Mesothelial cell of epicardium (in vitro differentiated cells): ENCODE measurements around the gene ZNF366. TPM values are rescaled to one million over a fixed set of nuclear protein-coding genes. Genes with fewer than 3 reads are reported as not detected.

Experiments used
- DNase-seq, 2 experiments: peaks; one replicate each; pipeline ENCODE4 v3.0.0; 2021; ENCODE audit warnings: low spot score in 2 of 2; ENCODE audit not compliant: unreplicated experiment in 2 of 2
- H3K27ac Mint-ChIP-seq: 2 replicates; pipeline ENCODE4 v1.8.0; 2021; ENCODE audit warnings: mixed read lengths
- H3K27me3 Mint-ChIP-seq: 2 replicates; pipeline ENCODE4 v1.8.0; 2021; ENCODE audit warnings: low read depth, mixed read lengths
- H3K36me3 Mint-ChIP-seq: 2 replicates; pipeline ENCODE4 v1.8.0; 2021; ENCODE audit warnings: mixed read lengths
- H3K4me1 Mint-ChIP-seq: 2 replicates; pipeline ENCODE4 v1.8.0; 2021; ENCODE audit warnings: mixed read lengths
- H3K4me3 Mint-ChIP-seq: 2 replicates; pipeline ENCODE4 v1.8.0; 2021; ENCODE audit warnings: mild to moderate bottlenecking, moderate library complexity, mixed read lengths
- H3K9me3 Mint-ChIP-seq: 2 replicates; pipeline ENCODE4 v1.8.0; 2021; ENCODE audit warnings: mixed read lengths
- total RNA-seq: library from RNA; stranded (reverse); gene quantifications from 3 replicates; pipeline ENCODE4 v1.2.1, GENCODE V29; 2021
- TF ChIP-seq, protein P1 (sequence below): fragments of 200-600 bp; sonication (generic); IDR thresholded peaks from one replicate; pipeline ENCODE4 v1.5.0; 2021; ENCODE audit warnings: antibody characterized with exemption; ENCODE audit not compliant: unreplicated experiment

The ZNF366 gene
- total RNA-seq, 1 donor from 2014 or later = not detected

DNA sequence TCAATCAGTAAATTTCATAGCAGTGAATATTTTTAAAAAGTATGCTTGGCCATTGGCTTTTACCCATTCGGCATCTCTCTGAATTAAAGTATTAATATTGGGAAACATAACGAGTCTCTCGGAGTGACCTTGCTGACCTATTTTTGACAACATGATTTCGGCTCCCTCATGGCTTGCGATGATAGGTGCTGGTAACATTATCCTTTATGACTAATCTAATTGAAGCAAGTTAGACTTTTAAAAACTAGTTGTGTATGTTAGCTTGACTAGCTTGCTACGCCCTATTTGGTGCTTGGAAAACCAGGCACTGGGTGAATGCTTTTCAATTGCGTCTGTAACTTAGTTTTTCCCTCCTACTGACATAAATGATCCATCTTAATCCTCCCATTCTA is 1.1 kb downstream of the ZNF366 start:
- TF ChIP-seq, protein P1, sequence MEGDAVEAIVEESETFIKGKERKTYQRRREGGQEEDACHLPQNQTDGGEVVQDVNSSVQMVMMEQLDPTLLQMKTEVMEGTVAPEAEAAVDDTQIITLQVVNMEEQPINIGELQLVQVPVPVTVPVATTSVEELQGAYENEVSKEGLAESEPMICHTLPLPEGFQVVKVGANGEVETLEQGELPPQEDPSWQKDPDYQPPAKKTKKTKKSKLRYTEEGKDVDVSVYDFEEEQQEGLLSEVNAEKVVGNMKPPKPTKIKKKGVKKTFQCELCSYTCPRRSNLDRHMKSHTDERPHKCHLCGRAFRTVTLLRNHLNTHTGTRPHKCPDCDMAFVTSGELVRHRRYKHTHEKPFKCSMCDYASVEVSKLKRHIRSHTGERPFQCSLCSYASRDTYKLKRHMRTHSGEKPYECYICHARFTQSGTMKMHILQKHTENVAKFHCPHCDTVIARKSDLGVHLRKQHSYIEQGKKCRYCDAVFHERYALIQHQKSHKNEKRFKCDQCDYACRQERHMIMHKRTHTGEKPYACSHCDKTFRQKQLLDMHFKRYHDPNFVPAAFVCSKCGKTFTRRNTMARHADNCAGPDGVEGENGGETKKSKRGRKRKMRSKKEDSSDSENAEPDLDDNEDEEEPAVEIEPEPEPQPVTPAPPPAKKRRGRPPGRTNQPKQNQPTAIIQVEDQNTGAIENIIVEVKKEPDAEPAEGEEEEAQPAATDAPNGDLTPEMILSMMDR = no peak
- Mint-ChIP-seq H3K36me3 (no peaks in the 10 kb centered on the region), H3K27me3 (no peaks in the 10 kb centered on the region), H3K4me3 (no peak overlapping the region), H3K9me3 (no peaks in the 10 kb centered on the region), H3K4me1 (peaks cover 18% of the 10 kb centered on the region), H3K27ac (no peak overlapping the region)
- no peak for DNase-seq

DNA sequence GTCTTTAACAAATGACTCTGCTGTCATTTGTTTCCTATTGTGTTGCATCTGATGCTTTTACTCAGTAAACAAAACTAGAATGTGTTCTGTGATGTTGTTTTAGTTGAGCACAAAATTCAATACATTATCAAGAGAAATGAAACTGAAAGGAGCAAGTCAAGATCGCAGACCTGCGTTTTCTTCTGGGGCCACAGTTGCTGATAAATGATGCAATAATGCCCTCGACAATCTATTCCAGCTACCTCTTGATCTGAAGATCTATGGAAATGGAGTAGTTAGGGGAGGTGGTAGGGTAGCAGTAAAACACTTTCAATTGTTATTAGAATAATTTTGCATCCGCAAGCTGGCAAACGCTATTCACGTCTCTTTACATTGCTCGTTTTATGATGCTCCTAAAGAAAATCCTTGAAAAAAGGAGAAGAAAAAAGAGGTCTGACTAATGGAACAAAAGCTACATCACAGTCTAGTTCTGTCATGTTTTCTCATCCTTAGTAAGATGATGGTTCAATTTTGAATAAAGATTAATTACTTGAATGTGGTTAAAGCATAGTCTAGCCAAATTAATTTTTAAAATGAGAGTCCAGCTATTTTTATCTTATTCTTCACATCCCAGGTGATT is 1.6 kb downstream of the ZNF366 start:
- Mint-ChIP-seq H3K9me3 (no peaks in the 10 kb centered on the region), H3K27ac (no peak overlapping the region), H3K4me1 (peaks cover 17% of the 10 kb centered on the region), H3K4me3 (no peak overlapping the region), H3K27me3 (no peaks in the 10 kb centered on the region), H3K36me3 (no peaks in the 10 kb centered on the region)
- no peak for DNase-seq
- TF ChIP-seq, protein P1 = no peak

DNA sequence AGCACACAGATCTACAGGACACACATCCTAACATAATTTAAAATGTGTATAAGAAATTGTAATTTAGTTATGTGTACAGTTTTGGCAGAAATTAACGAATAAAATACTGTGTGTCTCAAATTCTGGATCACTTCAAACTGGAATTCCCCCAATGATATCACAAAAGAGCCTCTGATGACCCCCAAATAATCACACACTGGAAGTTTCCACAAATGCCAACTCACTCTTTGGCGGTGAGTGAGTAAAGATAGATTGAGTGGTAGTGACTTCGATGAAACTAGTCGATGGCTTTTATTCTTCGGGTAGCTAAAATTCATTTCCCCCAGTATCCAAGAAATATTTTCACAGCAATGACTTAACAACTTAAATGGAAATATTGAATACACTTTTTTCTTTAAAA is 2.2 kb downstream of the ZNF366 start:
- no peak overlapping the region for H3K27ac Mint-ChIP-seq
- H3K9me3 Mint-ChIP-seq = no peaks in the 10 kb centered on the region
- H3K36me3 Mint-ChIP-seq = no peaks in the 10 kb centered on the region
- TF ChIP-seq, protein P1 = no peak
- no peak overlapping the region for H3K4me3 Mint-ChIP-seq
- no peak for DNase-seq
- peaks cover 17% of the 10 kb centered on the region for H3K4me1 Mint-ChIP-seq
- H3K27me3 Mint-ChIP-seq = no peaks in the 10 kb centered on the region

DNA sequence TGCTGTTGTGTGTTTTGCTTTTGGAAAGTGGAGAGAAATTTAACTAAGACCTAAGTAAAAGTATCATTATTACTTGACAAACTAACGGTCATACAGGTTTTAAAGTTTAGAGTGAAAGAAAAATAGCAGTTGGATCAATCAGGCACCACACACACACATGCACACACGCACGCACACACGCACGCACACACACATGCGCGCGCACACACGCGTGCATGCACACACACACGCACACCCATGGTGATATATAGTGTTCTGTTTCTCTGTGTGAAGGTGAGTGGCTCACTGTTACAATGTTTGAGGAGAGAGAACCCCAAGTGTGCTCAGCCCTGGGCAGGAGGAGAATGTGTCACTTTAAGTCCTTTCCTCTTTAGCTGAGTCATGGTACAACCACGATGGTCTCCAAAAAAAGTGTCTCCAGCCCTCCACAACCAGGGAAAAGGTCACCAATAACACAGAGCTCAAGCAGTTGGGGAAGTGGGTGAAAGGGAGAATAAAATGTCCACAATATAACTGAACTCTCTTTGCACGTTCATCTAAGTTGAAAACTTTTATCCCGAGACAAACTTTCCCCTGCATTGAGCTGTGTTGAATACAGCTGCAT is 3.2 kb downstream of the ZNF366 start:
- Mint-ChIP-seq H3K27ac (no peak overlapping the region), H3K4me1 (peaks cover 17% of the 10 kb centered on the region), H3K9me3 (no peaks in the 10 kb centered on the region), H3K27me3 (no peaks in the 10 kb centered on the region), H3K36me3 (no peaks in the 10 kb centered on the region), H3K4me3 (no peak overlapping the region)
- no peak for DNase-seq
- TF ChIP-seq, protein P1 = no peak

DNA sequence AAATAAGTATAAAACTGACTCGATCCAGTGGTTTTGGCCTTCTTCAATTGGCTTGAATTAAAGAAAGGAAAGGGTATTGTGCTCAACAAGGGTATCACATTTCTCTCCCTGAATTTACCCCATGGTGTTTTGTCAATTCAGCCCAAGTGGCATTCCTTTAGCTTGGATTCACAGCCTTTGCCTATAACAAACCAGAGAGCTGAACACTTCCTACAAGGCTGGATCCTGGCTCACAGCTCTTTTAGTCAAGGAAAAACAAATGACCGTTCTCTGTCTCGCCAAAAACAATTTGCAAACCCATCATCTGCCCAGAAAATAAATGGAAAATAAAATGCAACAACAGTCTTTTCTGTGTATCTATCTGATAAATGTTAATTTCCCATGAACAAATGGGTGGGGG is 5.7 kb downstream of the ZNF366 start:
- DNase-seq = no peak
- Mint-ChIP-seq H3K4me3 (no peak overlapping the region), H3K36me3 (no peaks in the 10 kb centered on the region), H3K27me3 (no peaks in the 10 kb centered on the region), H3K27ac (no peak overlapping the region), H3K9me3 (no peaks in the 10 kb centered on the region), H3K4me1 (peaks cover 5% of the 10 kb centered on the region)
- TF ChIP-seq, protein P1 = no peak
